ENCODE results near the gene PNMA1.

PNMA1 gene

DNA sequence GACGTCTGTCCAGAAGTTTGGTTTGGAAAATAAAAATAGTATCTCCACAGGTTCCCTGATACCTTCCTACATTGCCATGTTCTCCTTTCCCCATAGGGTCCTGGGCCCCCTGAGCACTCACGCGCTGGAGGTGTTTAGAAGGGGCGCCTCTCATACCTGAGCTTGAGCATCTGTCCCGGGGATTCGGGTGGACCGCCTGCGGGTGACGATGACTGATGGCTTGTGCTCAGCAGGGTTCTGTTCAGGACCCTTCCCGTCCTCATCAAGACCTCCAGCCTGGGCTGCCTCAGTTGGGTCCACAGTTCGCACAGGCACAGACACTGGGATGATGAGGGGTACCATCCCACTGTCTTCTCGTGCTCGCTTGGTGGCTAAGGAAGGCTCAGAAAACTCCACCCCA is 22.7 kb upstream of the PNMA1 start:
- DNase-seq = no peak

DNA sequence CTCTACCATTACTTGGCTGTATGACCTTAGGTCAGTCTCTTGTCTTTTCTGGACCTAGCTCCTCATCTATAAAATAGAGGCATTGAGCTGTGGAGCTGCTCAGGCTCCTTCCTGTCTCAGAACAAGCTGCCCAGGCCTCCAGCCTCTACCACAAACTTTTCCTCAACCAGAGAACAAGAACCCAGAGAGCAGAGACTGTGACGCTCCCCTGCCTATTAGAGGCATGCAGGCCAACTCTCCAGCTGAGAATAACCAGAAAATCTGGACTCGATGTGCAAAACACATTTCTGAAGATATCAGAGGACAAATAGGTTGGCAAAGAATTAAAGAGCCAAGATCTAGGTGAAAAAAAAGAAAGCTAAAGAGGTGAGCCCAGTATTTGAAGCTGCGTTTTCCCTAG is 17.8 kb upstream of the PNMA1 start:
- no peak for DNase-seq

DNA sequence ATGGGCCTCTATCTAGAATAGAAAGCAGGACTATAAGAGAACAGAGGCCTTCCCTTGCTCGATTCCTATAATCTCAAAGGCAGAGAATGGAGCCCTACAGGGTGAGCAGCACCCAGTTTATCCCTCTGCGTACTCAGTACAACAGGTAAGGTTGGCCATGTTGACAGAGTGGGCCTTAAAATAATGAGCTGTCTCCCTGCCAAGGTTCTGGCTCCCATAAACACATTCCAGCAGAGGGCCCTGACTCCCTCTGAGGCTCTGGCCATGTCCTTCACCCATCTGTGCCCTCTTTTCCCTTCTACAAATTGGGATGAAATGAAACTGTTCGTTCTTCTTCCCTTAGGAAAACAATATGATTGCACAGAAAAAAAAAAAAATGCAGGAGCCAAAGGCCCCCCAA is 16.9 kb upstream of the PNMA1 start:
- DNase-seq = no peak

DNA sequence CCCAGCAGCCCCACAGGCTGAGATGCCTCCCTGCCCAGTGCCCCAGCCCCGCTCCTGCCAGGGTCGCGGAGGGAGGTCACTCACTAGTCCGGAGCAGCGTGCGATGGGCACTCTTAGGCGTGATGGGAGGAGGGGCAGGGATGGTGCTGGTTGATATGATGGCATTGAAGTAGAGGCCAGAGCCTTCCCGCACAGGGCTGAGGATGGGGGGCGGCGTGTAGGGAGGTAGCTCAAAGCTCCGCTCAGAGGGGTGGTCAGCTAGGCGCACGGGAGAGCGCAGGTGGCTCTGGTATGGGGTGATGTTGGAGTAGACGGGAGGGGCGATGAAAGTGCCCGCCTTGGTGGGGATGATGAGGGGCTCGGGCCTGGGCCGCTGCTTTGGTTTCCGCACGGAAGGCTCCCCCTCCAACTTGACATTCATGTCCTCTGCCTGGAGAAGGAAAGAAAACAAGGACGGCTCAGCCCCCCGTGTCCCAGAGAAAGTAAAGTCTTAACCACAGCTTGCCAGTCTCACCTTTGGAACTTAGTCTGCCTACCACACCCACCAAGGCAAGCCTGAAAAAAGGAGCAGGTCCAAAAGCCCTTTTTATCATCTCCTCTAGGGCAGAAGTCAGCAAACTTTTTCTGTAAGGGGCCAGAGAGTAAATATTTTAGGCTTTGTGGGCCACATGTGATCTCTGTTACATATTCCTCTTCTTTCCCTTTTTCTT is 15.5 kb upstream of the PNMA1 start:
- DNase-seq = no peak

DNA sequence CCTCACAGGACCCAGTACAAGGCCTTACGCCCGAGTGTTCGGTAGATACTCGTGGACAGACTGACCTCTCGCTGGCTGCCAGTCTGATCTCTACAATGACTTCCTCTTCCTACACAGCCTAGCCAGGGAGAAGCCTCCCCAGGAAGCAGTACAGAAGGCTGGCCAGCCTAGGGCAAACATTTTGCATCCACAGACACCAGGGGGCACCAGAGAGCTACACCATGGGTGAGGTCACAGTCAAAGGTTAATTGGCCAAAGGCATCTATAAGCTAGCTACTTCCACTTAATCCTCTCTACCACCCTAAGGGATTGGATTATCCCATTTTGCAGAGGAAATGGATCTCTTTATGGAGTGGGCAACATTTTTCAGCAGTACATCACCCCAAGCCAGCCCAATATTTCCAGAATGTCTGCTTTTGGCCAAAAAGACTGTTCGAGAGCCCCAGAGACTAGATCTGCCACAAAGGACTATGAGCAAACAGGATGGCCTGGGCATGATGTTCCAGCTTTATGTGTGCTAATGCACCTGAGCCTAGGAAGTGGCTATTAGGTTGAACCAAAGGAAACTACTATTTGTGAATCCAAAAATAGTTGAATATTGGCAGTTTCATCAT is 14.6 kb upstream of the PNMA1 start:
- peak; percentile 61 to 90 (median 76) for DNase-seq

DNA sequence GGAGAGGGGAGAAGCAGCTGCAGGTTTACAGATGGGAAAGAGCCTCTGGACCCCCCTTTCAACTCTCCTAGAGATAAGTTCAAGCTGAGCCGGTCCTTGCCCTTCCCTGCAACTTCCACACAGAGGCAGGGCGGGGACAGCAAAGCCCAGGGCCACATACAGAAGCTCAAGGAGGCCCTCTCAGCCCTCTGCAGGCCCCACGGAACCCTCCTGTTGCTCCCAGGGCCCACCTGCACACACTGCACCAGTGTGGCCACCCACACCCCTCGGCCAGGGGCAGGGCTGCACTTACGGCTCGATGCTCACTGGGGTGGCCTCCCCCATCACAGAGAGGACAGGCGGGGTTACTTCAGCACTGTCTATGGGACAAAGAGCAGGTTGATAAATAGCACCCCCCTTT is 13.0 kb upstream of the PNMA1 start:
- DNase-seq = no peak

DNA sequence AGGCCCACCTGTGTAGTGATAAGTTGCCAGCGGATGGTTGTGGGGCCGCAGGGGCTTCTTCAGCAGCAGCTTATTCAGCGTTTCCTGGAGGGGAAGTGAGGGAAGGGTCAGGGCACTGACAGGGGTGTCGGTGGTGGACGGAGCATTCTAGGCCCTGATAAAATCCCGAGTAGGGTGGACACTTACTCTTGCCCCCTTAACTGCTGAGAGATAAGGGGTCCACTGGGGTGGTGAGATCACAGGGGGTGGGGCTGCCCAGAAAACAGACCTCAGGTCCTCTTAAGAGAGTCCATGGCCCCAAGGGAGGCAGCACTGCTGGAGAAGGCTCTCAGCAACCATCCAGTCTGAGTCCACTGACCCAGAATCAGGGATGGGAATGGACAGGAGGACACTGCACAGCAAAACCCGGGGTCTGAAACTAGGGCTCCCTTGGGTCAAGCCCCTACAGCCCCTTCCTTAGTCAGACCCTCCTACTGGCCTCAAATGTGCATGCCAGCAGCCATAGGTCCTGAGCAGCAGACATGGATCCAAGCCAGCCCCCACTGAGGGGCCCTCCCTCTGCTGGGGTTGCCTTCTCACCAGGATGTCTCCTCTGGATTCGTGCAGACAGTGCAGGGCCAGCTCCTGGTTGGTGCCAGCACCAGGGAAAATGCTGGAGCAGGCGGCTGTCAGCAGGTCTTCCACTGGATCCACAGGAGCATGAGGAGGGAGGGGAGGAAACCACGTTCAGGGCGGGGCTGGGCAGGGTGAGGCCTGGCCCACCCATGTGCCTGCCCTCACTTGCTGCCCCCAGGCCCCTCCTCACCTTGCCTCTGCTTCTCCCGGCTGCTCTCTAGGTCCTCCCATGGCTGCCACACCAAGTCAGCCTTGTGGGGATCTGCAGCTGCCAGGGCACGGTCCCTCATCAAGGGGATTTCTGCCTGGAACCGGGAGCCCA is 12.1 kb upstream of the PNMA1 start:
- no peak for DNase-seq

DNA sequence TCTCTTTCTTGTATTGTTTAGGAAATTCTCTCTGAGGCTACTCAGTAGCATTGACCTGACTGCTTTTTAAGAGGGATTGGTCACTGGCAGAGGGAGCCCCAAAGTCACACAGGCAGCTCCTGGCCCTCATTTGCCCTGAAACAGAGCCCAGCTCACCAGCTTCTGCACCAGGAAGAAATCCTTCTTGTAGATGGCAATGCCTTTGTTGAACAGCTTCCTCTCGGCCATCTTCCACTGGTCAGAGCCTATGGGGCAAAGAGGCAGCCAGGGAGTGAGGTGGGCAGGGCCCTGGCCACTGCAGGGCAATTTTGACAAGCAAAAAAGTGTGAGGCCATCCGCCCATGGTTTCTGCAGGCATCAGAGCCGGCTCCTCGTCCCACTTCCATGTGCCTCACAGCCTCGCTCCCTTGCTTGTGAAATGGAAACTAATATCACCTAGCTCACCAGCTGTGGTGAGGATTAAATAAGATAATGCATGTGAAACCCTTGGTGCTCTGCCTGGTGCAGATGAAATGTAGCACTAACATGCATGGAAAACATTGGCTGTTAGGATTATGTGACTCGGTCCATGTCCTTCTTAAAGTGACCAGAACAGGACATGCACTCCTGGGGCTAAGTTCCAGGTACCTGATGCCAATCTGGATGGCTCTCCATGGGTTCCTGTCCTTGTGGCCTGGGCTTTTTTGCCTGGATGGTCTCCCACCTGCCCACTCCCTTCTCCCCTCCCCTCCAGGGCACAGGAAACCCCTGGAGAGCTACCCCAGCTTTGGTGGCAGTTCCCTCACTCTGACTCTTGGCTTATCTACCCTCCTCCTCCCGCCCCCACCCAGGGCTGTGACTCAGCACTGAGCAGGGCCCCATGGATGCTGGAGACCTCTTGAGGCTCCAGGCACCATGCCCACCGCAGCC is 11.2 kb upstream of the PNMA1 start:
- DNase-seq = no peak

DNA sequence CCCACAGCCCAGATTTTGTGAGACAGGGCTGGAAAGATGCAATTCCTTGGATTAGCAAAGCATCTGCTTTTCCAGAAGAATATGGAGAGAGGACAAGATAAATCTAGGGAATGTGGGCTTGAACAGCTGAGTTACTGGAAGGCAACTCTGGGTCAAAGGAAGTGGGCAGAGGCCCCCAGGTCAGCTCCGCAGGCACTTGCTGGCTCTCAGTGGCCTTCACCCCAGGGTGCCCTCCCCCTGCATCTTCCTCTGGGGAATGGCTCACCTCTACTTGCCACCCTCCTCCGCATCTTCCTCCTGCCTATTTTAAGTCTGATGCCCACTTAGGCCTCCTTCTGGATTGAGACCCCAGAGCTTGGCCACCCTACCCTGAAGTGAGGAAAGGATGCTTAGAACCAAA is 10.5 kb upstream of the PNMA1 start:
- no peak for DNase-seq

DNA sequence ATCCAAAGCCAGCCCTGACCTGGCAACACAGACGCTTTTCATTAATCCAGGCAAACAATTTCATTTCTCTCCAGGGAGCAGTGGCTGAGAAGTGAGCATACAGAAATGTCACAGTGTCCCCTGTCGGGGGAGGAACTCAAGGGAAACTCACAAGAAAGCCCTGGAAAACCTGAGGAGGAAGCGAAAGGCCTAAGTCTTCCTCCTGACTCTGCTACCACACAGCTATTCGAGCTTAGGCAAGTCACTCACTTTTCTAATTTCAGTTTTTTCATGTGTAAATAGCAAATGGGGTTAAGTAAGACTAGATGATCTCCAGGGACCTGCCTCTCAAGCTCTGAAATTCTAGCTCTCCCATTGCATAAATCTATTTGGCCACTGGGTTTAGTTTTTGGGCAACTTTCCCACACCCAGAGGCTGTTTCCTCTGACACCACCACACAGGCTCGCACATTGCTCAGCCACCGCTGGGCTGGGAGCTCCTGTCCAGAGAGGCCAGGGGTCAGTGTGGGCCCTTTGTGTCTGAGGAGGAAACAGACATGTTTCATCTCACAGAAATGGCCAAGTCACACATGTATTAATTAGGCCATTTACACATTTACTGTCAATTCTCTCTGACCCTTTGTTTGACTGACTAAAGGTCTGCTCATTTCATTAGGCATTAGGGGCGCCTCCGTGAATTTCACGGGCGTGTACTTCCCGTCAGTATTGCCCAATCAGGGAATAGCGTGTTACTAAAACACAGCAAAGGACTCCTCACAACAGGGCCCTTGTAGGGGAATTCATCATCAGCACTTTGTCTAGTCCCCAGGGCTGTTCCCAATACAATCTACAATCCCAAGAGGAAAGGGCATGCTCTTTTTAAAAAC is 9.8 kb upstream of the PNMA1 start:
- DNase-seq = no peak

DNA sequence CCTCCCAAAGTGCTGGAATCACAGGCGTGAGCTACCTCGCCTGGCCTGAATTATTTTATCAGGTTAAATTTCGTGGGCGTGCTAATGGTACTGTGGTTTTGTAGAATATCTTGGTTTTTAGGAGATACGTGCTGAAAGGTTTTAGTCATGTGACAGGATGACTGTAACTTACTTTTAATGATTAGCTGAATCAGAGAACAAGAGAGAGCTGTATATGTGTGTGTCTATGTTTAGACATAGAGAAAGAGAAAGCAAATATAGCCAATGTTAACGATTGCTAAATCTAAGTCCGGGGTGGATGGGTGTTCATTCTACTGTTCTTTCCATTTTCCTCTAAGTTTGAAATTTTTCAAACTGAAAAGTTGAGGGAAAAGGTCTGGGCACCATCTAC is 9.2 kb upstream of the PNMA1 start:
- DNase-seq = no peak

DNA sequence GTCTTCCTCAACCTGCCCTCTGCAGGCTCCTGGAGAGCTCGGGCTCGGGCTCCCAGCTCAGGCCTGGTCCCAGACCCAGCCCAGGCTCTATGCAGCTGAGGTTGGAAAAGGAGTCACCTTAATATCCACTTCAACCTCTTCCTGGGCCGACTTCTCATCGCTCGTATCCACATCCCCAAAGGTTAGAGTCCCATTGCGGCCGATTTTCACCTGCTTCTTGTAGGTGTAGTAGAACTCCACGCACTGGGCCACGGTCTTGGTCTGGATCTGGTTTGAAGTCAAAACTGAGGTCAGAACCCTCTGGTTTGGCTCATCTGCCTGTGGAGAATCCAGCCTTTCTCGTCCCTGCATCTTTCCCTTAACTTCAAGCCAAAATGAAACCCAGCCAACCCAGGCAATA is 8.4 kb upstream of the PNMA1 start:
- DNase-seq = no peak

DNA sequence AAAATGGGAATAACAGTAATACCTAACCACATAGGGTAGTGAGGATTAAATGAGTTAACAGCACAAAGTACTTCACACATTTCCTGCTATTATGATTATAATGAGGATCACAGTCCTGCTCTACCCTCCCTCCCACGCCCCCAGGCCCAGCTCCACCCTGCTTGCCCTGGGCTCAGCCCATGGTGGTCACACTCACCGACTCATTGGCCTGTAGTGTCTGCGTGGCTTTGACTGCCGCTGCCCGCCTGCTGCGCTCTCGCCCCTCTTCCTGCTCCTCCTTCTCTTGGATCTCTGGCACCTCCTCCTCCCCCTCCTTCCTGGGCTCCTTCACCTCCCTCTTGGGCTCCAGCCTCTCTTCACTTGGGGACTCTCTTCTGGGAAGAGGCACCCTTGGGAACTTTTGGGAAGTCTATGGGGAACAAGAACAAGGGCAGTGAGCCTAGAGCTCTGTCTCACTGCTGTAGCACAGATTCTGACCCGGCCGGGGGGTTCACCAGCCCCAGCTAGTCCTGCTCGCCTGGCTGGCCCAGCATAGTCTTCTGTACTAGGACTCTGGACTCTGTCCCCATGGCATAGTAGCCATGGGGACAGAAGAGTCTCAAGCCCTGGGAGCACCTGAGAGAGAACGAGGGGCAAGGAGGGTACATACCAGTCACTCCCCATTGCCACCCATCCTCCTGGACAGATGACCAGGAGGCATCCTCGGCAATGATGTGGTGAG is 7.1 kb upstream of the PNMA1 start:
- DNase-seq = no peak

DNA sequence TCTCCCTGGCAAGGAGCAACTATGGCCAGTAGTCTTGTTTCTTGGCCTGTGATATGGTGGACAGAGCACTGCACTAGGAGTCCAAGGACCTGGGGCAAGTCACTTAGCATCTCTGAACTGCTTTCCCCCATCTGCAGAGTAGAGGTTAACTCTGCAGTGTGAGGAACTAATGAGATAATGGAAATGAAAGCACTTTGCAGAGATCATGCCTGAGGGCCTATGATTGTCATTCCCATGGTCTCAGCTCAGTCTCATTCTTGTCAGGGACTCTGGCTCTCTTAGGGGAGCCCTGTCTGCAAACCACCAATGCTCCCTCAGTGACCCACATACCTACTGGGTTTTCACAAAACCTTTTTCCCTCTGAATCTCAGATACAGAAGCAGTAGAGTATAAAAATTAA is 6.5 kb upstream of the PNMA1 start:
- DNase-seq = no peak

DNA sequence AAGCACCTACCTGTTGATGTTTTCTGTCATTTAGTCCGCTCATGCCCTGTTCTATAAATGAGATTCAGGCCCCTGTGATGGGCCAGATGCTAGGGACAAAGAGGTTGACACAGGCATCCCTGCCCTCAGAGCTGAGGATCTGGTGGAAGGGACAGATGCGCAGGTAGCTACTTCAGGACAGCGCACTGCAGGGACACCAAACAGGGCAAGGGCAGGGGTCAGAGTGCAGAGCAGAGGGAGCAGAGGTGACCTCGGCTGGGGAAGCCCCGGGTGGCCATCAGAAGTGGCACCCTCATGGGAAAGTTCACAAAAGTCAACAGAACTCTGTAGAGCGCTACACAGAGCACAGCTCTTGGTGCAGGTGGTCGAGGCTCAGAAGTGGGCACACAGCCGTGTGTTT is 5.6 kb upstream of the PNMA1 start:
- DNase-seq = no peak

DNA sequence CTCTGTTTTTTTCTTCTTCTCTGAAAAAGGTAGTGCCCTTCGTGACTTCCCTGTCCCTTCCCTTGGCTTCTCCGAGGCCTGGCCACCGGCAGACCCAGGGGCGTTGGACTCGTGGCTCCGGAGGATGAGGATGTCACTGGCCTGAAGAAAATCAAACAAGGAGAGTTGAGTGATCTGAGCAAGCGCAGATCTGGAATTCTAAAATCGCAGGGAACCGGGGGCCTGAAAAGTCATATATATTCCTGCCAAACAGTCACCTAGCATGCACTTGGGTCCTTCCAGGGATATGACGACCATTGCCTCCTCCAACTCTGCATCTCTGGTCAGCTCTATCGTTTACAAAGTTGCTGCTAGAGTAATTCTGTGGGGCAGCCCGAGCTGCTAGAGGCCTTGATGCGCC is 5.2 kb upstream of the PNMA1 start:
- no peak for DNase-seq

DNA sequence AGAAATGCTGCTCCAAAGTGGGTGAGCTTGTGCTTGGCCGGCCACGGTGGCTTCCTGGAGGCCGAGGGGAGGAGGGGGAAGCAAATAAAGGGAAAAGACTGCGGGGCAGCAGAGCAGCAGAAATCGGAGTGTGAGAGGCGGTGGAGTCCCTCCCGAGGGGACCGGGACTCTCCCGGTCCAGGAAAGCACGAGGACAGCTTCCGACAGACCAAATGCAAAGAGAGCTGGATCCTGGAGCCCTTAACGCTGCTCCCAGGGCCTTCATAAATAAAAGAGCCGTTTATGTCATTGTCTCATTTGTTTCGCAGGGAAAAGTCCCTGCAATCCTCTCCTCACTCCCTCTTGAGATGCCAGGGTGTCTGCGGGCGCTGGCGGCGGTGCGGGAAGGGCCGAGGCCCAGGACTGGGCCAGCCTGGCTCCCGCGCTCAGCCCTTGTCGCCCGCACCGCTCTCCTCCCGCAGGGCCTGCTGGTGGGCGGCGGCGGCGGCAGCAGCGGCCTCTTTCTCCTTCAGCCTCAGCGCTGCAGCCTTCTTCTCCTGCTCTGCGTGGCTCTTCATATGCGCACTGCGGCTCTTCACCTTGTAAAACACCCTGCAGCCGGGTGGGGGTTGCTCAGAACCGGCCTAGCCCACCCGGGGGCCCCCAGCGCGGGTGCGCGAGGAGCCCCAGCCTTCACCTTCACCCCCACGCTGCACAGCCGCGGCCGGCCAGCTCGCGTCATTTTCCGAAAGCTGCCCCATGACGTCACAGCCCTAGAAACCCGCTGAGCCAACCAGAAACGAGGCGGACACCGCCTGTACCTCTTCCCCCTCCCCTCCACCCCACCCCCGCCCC is 4.5 kb upstream of the PNMA1 start:
- no peak for DNase-seq

DNA sequence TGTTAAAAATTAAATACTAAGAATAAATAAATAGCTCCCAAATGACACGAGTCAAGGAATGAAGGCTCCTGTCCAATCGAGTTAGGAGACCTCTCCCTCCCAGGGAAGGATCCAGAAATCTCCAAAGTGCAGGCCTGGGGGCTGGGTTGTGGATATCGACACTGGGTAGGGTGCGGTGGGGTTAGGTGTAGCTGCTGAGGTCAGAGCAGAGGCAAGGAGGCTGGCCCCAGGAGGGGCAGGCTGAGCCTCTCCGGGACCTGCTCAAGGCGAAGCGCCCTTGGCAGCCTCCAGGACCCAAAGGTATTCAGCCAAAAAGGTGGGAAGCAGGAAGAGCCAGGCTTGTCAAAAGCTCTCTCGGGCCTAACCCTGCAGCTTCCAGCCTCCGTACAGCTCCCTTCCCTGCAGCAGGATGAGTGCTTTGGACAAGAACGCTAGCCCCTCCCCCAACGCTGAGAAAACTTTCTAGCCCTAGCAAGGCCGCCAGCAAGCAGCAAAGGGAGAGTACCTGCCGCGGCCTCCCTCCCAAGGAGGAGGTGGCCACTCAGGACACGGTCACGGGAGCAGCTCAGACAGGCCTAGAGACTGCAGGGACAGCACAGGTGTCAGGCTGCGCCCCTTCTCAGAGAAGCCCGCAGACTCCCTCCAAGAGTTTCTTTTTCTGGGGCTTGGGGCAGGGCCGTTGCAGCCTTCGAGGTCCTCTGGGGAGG is 3.7 kb upstream of the PNMA1 start:
- no peak for DNase-seq

DNA sequence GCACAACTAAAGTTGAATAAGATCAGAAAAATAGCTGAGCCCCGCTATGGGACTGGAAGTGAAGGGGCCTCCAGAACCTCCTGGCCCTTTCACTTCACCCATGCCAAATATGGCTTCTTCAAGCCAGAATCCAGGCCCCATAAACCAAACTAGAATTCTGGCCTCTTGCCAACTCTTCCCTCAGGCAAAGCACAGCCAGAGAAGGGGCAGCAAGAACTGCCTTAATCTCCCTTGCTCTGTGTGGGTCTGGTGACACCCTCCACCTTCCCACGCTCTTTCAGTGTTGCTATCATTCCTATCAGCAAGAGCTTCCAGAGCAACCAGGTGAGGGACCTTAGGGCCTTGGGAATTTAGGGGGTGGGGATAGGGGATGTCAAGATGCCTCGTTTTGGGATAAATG is 3.1 kb upstream of the PNMA1 start:
- no peak for DNase-seq
